Activated CD4-positive, alpha-beta T cell treated with anti-CD3 and anti-CD28 coated beads for 48 hours (primary cell): ENCODE measurements around the gene MYO1A.
"Not testable (repeated sequence)": the region's sequence is repeated elsewhere in the genome, so short reads cannot be mapped to it uniquely, and the experiment has no call there.

Experiments used
- DNase-seq: peaks from one replicate; pipeline ENCODE4 v3.0.0-alpha.2; 2020

MYO1A gene

DNA sequence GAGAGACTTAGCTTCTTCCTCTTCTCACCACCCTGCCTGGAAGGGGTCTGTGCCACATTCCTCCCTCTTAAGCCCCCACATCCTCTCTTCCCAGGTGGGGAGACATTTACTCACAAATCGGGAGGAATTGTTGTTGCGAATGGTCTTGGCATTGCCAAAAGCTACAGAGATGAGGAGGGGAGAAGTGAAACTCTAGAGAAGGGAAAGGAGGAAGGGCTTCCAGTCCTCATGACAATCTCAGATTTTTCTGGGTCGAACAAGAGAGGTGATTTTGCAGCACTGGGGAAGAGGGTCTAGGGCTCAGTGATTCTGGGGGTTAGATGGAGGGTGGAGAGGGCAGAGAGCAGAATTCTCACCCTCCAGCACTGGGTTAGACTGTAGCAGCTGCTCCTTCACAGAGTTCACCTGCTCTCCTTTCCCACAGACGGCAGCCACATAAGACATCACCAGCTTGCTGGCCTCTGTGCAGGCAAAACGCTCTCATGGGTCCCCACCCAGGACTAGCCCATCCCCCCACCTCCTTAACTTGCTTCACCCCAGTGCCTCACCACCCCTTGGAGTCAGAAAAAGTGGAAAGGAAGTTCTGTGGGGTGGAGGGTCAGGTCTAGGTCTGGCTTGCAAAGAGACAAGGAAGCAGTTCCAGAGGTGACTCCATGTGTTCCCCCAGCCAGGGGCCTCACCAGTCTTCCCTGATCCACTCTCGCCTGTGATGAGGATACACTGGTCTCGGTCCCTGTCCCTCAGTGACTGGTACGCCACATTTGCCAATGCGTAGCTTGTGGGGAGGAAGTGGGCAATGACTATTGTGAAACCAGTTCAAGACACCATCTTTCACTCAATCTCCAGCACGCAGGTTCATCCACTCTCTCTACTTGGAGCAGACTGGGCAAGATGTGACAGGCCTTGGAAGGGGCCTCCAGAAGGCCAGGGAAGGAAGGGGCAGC is 2.7 kb downstream of the MYO1A start:
- DNase-seq, result peak; percentile 69

DNA sequence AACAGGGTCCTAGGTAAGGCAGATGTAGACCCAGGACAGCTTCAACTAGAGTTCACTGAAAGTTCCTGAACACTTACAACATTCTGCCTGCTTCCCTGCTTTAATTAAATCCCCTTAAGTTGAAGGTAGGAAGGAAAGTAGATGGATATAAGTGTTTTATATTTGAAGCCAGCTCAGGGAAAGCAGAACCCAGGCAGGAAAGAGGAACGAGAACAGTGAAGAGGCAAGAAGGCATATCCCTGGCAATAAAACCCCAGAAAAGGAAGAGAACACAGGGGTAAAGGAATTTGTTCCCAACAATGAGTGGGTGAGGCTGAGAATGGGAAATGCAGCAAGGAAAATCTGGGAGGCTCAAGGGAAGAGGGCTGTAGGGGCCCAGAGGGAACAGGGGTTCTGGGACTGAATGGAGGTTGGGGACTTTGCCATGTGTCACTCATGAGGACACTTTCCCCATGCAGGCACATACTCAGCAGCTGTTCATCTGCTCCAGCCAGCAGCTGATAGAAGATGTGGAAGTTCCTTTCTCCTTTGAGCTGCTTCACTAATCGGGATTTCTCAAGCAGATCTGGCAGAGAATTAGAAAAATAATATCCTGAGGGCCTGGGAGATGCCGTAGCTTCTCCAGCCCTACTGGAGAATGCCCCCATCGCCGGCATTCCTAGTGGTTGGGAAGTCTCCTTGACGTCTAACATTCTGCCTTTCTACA is 3.7 kb downstream of the MYO1A start:
- DNase-seq, result no peak

DNA sequence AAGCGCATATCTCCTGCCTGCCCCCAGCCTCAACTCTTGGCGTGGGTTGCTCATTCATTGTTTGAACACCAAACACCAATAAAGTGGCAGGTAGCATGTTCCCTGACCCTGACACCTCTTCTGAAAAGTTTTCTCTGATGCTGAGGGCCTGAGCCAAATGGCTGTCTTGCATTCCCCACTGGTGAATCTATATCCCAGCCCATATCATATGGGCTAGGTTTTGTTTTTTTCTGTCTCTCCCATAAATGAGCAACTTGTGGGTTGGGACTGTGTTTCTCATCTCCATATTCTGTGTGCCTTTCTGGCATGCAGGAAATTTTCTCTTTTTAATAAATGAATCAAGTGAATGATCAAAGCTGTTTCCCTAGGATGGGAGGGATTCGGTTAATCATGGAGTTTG is 5.0 kb downstream of the MYO1A start:
- DNase-seq, result no peak

DNA sequence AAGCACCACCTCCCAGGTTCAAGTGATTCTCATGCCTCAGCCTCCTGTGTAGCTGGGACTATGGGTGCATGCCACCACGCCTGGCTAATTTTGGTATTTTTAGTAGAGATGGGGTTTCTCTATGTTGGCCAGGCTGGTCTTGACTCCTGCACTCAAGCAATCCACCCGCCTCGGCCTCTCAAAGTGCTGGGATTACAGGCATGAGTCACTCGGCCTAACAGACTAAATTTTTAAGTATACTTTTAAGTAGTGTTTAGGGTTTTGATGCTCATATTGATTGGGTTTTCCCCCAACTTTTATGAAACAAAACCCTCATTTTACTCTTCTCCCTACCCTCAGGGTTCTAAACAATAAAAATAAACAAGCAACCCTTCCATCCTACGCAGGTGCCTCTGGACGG is 5.5 kb downstream of the MYO1A start:
- DNase-seq, result no peak

DNA sequence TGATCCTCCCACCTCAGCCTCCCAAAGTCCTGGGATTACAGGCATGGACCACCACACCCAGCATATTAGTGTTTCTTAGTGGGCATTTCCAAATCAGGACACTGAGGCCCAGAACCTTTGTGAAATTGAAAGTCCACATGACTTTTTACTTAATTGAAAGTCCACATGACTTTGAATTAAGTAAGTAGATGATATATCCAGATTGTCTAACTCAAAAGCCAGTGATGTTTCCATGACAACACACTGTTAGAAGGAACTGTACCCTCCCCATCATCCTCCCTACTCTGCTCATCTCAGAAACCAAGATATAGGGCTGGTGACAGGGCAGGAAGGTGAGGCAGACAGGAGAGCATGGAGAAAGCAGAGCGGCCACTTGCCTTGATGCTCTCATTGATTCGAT is 7.2 kb downstream of the MYO1A start:
- DNase-seq, result no peak

DNA sequence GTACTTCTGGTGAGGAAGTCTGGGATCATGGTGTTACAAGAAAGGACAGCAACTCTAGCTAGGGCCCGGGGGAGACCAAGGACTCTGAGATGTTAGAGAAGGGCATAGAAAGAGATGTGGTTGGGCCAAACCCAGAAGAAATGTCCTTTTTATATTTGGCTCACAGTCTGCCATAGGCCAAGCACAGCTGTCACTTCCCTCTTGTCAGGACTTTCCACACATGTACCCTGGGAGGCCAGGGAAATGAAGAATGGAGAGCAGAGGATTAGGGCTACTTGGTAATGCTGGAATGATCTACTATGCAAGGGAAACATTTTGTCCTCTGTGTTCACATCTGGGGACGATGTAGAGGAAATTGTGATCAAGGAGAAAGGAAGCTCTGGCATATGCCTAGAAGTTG is 9.2 kb downstream of the MYO1A start:
- DNase-seq, result no peak

DNA sequence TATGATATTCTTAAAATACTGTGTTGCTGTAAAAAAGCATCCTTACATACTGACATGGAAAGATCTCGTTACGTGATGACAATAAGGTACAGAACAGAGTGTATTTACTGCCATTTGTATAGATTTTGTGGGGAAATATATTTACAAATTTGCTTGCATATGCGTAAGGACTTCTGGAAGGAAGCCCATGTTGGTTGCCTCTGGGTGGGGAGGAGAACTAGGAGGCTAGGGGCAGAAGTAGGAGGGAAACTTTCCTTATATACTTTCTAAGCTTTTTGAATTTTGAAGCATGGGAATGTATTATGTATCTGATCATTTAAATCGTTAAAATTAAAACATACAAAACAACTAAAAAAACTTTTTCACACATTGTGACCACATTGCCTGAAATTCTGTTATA is 9.7 kb downstream of the MYO1A start:
- no peak for DNase-seq

DNA sequence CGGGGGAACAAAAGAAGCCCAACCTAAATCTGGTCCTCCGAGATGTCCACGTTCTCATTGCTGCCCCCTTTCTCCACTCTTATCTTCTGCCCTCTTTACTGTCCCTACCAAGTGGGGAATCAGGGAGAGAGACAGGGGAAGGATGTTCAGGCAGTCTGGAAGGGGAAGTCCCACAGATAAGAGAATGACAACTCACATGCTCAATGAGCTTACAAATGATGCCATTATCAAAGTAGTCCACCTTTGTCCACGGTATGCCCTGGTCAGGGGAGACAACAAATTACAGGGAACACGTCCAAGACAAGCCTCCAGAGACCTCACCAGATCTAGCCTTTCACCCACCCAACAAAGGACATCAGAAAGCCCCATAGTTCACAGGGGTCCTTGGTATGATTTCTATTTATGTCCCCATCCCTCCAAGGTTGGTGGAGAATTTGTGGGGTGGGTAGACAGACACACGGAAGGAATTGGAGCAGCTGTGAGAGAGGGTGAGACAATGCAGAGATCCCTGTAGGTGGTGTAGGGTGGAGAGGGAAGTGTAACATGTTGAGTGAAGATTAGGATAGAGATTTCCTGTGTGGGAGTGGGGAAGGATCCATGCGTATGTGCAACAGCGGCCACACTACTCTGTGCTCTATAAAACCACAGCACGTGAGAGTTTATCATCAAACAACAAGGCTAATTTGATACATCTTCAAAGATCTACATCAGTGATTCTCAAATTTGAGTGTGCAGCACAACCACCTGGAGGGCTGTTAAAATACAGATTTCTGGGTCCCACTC is 10.7 kb downstream of the MYO1A start:
- no peak for DNase-seq

DNA sequence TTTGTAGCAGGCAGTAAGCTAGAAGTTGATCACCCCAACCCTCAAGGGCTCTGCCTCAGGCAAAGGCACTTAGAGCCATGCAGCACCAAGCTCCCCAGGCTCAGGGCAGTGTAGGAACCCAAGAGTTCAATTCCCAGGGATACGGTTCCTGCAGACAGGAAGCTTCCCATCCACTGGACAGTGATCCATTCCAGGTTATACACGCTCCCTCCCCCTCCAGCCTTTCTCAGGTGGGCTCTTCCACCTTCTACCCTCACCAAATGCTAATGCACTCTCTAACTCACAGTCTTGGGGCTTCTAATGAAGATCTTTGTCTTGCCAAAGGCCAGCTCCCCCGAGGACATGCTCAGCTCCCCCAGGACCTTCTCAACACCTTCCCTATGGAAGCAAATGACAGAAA is 12.7 kb downstream of the MYO1A start:
- no peak for DNase-seq

DNA sequence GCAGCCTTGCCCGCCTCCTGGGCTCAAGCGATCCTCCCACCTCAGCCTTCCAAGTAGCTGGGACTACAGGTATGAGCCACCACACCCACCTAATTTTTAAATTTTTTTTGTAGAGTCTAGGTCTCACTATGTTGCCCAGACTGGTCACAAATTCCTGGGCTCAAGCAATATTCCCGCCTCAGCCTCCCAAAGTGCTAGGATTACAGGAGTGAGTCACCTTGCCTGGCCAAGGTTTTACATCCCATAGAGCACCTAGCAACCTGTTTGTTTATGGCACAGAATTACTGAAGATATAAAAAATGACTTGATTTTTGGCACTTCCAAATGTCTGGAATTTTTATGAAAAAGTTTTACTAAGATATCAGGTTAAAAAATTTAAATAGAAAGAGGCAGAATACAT is 16.5 kb downstream of the MYO1A start:
- no peak for DNase-seq

DNA sequence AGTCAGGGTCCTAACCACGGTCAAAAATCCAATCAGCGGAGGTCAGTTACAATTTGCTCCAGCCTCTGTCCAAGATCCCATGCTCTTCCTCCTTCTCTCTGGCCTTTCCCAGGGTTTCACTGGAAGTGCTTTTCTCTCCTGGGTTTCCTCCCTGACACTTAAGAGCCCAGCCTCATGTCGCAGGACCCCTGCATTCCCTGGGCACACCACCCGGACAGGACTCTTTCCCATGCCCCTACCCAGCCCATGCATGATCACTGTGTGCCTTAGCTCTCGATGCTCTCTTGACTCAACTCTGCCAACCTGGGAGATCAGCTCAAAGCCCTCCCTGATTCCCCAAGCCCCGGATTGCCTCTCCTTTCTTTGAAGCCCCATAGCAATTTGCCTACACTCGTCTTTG is 18.1 kb downstream of the MYO1A start:
- DNase-seq, result no peak

DNA sequence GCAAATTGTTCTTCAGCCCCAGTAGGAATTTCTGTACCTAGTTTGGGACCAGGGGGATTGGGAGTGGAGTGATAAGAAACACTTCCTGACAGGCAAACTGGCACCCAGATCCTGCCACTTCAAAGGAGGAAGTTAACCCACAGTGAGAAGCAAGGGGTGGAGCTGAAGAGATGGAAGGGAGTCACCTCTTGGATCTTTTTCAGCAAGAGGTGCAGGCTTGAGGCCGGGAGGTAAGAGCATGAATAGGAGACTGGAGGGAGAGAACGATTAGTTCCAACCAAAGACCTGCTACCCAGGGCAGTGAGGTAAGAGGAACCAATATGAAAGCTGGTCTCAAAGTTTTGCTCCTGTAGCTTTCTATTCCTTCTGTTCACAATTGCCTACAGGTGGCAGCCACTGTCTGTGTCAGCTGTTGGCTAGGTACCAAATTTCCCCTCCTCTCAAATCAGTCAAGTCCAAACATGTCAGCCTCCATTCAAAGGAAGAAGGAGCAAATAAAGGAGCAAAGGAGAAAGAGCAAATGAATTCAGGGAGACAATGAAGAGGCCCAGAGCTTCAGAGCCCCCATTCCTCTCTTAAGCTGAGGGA is 18.7 kb downstream of the MYO1A start:
- DNase-seq, result no peak

DNA sequence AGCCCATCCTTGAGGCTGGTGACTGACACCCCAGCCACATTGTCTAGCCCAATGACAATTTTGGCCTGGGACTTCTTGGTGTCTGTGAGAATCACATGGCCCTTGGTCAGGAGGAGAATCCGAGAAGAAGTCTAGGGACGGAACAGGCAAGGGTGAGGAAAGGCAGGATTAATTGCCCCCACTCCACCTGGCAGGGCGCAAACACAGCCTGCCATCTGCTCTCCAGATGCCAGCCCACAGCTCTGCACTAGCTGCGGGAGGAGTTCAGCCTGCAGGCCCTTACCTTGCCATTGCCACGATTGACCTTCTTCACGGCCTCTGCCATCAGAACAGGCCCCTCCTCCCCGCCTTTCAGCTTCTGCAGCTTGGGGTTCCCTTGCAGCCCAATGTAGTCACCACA is 20.5 kb downstream of the MYO1A start:
- no peak for DNase-seq

DNA sequence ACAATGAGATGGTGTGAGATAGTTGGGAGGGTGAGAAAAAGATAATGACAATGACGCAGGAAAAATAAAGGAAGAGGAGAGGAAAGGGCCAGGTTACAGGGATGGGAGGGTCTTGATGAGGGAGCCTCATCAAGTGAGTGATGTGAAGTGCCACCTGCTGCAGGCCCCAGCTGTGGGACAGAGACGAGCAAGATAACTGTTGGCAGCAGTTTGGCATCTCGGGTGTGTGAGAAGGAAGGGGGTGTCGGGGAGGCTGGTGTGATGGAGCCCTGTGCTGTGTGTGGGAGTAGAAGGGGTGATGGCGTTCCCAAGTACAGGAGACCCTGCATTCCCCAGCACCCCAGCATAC is 22.1 kb downstream of the MYO1A start:
- DNase-seq, result peak; percentile 33

DNA sequence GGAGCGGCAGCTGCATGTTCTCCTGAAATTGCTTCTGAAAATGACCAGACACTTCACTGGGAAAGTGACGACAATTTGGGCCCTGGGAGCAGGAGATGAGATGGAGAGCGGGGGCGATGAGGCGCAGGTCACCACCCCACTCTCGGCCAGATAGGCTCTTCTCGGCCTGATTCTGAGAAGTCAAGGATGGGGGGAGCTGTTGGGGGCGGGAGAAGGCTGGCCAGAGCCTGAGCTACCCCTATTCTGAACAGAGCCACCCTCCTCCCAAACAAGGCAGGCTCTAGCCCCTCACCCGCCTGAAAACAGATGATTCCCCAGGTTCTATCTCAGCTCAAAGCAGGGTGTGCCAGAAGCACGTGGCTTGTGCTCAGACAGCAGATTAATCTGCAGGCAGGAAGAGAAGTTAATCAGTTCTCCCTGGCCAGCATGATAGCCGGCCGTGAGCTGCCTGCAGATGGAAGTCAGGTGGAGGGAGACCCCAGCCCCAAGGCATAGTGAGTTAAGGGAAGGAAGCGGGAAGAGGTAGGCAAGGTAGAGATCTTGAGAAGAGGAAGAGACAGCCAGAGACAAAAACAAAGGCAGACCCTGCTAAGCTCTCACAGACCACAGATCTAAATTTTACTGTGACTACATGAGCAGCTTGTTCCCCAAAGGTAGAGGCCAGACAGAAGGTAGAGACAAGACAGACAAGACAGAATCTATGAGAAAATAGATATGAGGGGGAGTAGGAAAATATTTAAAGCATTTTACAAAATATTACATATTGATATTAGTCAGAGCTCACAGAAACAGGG is 22.7 kb downstream of the MYO1A start:
- peak; percentile 25 for DNase-seq

DNA sequence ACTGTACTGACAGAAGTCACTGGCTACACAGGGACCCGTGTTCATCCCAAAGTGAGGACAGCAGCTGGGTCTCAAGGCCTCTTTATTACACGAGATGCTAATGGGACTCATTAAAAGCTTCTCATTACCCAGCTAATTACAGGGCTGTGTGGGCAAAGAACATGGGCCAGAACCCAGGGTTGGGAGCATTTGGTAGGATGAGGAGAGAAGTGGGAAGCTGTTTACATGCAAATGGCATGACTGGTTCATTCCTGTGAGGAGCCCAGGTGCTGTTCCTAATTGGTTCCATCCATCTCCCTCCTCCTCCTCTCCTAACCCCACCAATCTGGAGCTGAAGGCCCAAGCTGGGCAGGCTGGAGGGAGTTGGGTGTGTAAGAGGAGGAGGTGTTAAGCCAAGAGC is 24.7 kb downstream of the MYO1A start:
- no peak for DNase-seq

DNA sequence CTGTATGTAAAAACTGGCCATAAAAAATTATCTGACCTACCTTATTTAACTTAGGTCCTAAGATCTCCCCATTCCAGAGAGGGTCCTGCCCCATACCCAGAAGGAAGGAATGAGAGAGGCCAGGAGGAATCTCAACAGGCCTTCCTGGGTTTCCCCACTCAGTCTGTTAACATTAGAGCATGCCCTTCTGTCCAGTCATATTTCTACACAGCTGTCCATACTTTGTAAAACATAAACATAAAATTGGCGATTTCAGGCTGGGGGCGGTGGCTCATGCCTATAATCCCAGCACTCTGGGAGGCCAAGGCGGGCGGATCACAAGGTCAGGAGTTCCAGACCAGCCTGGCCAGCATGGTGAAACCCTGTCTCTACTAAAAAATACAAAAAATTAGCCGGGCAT is 27.6 kb downstream of the MYO1A start:
- DNase-seq, result not testable (repeated sequence)

DNA sequence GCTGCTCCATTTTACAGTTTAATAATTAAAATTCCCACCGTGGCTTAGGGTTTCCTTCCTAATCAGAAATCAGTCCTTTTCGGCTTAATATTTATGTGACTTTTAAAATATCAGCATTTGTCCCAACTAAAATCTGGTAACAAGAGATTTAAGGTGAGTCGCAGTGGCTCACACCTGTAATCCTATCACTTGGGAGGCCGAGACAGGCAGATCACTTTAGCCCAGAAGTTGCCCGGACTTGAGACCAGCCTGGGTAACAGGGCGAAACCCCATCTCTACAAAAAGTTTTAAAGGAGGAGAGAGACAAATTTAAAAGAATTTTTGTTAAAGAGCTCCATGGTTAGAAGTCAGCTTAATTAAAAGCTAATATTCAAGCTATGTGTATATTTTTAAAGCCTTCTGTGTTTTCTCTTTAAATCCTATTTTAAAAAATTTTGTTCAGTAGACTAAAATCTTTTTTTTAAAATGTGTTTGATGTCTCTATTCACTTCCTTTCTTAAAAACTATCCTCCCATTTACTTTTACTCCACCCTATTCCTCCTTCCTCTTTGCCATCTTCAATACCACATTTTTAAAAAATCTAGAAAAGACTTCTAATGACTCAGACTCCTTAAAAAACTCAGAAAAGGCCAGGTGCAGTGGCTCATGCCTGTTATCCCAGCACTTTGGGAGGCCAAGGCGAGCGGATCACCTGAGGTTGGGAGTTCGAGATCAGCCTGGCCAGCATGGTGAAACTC is 29.8 kb downstream of the MYO1A start:
- DNase-seq, result no peak

DNA sequence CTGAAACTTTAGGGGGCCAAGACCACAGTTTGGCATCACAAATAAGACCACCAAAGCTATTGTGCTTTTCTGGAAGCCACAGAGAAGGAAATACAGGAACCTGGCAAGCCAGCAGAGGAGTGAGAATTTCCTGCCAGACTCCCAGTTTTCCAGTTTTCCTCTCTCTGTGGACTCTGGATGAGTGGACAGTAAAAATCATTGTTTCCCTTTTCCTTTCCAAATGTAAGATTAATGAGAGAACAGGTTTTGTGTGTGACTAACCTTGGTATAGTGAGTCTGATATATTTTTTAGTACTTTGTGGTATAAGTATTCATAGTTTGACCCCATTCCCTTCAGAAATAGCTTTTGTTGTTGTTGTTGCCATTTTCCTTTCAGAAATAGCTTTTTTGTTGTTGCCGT is 31.0 kb downstream of the MYO1A start:
- no peak for DNase-seq

DNA sequence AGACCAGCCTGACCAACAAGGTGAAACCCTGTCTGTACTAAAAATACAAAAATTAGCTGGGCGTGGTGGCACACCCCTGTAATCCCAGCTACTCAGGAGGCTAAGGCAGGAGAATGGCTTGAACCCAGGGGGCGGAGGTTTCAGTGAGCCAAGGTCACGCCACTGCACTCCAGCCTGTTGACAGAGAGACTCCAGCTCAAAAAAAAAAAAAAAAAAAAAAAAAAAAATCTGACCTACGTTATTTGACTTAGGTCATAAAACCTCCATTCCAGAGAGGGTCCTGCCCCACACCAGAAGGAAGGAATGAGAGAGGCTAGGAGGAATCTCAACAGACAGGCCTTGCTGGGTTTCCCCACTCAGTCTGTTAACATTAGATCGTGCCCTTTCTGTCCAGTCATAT is 31.6 kb downstream of the MYO1A start:
- not testable (repeated sequence) for DNase-seq

DNA sequence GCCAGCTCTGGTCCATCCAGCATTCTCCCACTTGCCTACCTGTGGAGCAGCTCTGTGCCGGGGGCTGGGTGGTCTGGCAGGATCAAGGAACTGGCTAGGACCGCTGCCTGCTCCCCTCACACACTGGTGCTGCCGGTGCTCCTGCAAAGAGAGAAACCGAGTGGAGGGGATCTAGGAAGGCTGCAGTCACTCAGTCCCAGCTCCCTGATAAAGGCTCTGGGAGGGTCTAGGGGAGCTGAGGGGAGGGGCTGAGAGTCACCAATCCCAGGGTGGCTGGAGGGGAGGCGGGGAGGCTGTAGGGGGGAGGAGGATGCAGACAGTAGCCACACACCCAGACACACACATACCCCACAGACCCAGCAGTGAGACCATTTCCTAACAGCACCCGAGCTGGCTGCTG is 33.6 kb downstream of the MYO1A start, which contains the start of gene TAC3:
Gene TAC3 (minus strand): TSS at position 182 of the 400 bp plus-strand sequence. CDS start 732 bp downstream, outside the sequence.
- DNase-seq, result no peak
